AG04450 (cell line): ENCODE results near the gene RFK. TPM values are rescaled to one million over a fixed set of nuclear protein-coding genes. Genes with fewer than 3 reads are reported as not detected.
"Not testable (repeated sequence)": the region's sequence is repeated elsewhere in the genome, so short reads cannot be mapped to it uniquely, and the experiment has no call there.

Experiments
- CTCF ChIA-PET: fragments of 300-600, 350-600 bp; formaldehyde crosslinking; extraction: SDS; loops from one replicate; lab custom pipeline; 2022; ENCODE audit warnings: antibody characterized with exemption, inconsistent platforms; lab: Charles Lee
- POLR2A ChIA-PET: fragments of 350-600 bp; formaldehyde crosslinking; extraction: SDS; loops from one replicate; lab custom pipeline; 2021; ENCODE audit warnings: antibody characterized with exemption, inconsistent platforms; lab: Yijun Ruan, JAX
- DNase-seq: peaks from one replicate; pipeline ENCODE4 v3.0.0-alpha.2; 2011; ENCODE audit warnings: low read depth, low spot score
- H3K27ac ChIP-seq: one replicate; pipeline ENCODE4 v1.5.1; 2012; ENCODE audit warnings: low read depth, low read length, control low read depth
- H3K27me3 ChIP-seq: one replicate; pipeline ENCODE4 v1.6.0; 2012; ENCODE audit warnings: low read length; ENCODE audit not compliant: control insufficient read depth, insufficient read depth
- H3K4me3 ChIP-seq: 2 replicates; pipeline ENCODE4 v1.5.1; 2011; ENCODE audit warnings: mild to moderate bottlenecking, low read depth, low read length, control low read depth
- H3K9me3 ChIP-seq: 2 replicates; pipeline ENCODE4 v1.5.1; 2012; ENCODE audit warnings: low read length; ENCODE audit not compliant: control insufficient read depth, insufficient read depth
- polyA minus RNA-seq: library from RNA; depleted of rRNA, polyadenylated mRNA; stranded (reverse); fragments of >200 nt; gene quantifications from 2 replicates; pipeline ENCODE4 v1.2.3, GENCODE V29; 2011; rRNA and poly(A)+ RNA removed
- polyA plus RNA-seq: library from polyadenylated mRNA; depleted of rRNA; stranded (reverse); fragments of >200 nt; gene quantifications from 2 replicates; pipeline ENCODE4 v1.2.3, GENCODE V29; 2011; rRNA removed
- TF ChIP-seq, protein P1 (sequence below): IDR thresholded peaks from 2 replicates; pipeline ENCODE4 v1.5.1; 2011; ENCODE audit warnings: low read depth, low read length, control low read depth, inconsistent platforms

The RFK gene
- 20.3 and 29.2 TPM in 2 replicates for polyA plus RNA-seq
- 4.9 and 9.7 TPM in 2 replicates for polyA minus RNA-seq

DNA sequence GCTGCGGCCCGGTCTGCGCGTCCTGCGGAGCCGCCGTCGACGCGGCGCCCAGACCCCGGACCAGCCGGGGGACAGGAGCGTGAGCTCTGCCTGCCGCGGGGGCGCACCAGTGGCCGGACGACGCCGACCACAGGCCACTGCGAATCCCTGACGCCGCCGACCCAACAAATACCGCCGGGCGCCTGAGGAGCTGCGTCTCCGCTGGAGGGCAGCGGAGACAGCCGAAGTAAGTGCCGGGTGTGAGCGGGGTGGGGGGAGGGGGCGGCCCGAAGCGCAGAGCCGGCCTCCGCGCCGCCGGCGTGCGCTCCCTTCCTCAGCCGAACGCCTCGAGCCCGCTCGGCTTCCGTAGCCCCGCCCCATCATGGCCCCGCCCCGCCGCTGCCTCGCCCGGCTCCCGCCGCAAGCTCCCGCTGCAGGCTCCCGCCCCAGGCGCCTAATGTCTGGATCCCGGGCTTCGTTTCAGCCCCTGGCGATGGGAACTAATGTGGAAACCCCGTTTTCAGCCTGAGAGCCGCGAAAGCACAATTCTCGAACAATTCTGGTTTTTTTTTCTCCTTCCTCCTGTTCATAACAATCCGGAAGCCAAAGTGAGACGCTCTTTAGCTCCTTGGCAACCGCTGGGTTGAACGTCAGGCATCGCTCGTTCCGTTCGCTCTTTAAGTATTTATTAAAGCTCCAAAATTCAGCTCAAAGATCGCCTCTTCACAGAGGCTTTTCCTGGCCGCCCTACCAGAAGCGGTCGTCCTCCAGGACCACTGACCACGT lies at the start of gene RFK:
TSS of gene RFK (minus strand) at position 232 of the 765 bp plus-strand sequence. CDS start 255 bp downstream, outside the sequence.
- Histone ChIP-seq H3K4me3 (peak within 1 kb of the TSS; percentile 84), H3K27ac (peak within 1 kb of the TSS; percentile 87), H3K27me3 (no peaks in the 10 kb centered on the region), H3K9me3 (no peaks in the 10 kb centered on the region; the same call in 1 of the 2 replicates)
- DNase-seq, result peak; percentile 81
- ChIA-PET CTCF (interaction anchor here (0.6 to 3.9 kb wide), 23 partner anchors 8 to 314 kb away, joined by 3 to 27 read pairs (median 5); no protein-coding TSS in a partner anchor), POLR2A (interaction anchor here (0.6 to 2.3 kb wide), 13 partner anchors 11 to 1509 kb away, joined by 3 to 8 read pairs (median 6); partner anchors contain the start of gene PCSK5)
- TF ChIP-seq, protein P1, sequence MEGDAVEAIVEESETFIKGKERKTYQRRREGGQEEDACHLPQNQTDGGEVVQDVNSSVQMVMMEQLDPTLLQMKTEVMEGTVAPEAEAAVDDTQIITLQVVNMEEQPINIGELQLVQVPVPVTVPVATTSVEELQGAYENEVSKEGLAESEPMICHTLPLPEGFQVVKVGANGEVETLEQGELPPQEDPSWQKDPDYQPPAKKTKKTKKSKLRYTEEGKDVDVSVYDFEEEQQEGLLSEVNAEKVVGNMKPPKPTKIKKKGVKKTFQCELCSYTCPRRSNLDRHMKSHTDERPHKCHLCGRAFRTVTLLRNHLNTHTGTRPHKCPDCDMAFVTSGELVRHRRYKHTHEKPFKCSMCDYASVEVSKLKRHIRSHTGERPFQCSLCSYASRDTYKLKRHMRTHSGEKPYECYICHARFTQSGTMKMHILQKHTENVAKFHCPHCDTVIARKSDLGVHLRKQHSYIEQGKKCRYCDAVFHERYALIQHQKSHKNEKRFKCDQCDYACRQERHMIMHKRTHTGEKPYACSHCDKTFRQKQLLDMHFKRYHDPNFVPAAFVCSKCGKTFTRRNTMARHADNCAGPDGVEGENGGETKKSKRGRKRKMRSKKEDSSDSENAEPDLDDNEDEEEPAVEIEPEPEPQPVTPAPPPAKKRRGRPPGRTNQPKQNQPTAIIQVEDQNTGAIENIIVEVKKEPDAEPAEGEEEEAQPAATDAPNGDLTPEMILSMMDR, result peak; percentile 51

DNA sequence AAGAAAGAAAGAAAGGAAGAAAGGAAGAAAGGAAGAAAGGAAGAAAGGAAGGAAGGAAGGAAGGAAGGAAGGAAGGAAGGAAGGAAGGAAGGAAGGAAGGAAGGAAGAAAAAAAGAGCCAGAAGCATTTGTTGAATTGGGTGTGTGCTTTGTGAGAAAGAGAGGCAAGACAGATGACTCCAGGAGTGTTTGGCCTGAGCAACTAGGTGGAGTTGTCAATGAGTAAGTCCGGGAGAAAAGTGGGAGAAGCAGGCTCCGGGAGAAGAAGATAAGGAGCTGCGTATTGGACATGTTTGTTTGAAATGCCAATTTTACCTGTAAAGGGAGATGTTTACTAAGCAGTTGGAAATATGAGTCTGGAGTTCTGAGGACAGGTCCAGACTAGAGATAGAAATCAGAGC lies 49.7 kb upstream of the RFK start:
- ChIA-PET CTCF (interaction anchor here (1.2 to 6.2 kb wide), 2 partner anchors 214 to 260 kb away, joined by 4 to 120 read pairs; no protein-coding TSS in a partner anchor), POLR2A (no interaction called here)
- Histone ChIP-seq H3K4me3 (no peak overlapping the region), H3K9me3 (peaks cover 5% of the 10 kb centered on the region; the same call in 1 of the 2 replicates), H3K27me3 (no peaks in the 10 kb centered on the region), H3K27ac (no peak overlapping the region)
- TF ChIP-seq, protein P1, result no peak
- DNase-seq, result no peak

DNA sequence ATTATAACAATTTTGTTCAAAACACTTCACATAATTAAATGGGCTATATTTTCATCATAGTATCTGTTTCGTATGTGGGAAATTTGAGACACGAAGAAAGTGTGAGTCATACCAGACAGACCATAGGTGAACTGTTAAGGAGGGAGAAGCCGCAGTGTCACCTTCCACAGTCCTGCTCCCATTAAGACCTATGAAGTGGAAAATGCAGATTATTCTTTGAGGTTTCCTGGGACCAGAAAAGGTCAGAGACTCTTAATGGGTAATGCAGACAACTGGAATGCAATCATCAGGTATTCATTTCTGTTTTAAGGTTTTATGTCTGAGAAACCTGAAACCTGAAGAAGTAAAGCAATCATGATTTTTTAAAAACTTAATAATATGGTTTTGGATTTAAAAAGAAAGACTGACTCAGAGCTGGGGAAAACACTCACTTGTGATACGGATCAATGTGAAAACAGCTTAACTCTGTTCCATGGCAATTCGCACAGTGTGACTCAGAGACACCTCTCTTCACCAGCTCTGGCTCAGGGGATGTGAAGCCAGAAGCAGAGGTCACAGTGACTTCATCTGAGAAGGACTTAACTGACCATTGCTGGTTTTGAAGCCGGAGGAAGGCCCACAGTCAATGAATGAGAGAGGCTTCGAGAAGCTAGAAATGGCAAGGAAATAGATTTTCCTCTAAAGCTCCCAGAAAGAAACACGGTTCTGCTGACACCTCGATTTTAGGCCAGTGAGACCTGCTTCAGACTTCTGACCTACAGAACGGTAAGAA lies 47.5 kb upstream of the RFK start:
- ChIA-PET CTCF (interaction anchor here (0.6 to 1.4 kb wide), 2 partner anchors 22 to 253 kb away, joined by 4 read pairs; no protein-coding TSS in a partner anchor), POLR2A (no interaction called here)
- no peak for DNase-seq
- H3K4me3 ChIP-seq, result no peak overlapping the region
- H3K27ac ChIP-seq, result no peak overlapping the region
- peaks cover 5% of the 10 kb centered on the region; the same call in 1 of the 2 replicates for H3K9me3 ChIP-seq
- H3K27me3 ChIP-seq, result no peaks in the 10 kb centered on the region
- TF ChIP-seq, protein P1, result no peak

DNA sequence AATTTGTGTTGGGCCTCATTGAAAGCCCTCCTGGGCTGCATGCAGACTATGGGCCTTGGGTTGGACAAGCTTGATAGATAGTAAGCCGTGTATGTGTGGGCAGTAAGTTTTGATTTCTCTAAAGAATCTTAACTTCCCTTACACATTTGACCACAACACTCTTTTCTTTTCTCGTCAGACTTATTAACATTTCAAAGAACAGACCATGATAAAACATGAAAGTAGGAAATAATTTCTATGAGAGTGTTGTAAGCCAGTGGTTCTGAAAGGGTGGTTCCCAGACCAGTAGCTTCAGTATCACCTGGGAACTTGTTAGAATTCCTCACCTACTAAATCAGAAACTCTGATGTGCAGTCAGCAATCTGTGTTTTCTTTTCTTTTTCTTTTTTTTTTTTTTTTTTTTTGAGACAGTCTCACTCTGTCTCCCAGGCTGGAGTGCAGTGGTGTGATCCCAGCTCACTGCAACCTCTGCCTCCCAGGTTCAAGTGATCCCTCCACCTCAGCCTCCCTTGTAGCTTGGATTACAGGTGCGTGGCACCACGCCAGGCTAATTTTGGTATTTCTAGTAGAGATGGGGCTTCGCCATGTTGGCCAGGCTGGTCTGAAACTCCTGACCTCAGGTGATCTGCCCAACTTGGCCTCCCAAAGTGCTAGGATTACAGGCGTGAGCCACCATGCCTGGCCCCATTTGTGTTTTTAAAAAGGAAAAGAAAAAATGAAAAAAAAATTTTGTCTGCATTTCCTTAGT lies 44.8 kb upstream of the RFK start:
- no peaks in the 10 kb centered on the region for H3K27me3 ChIP-seq
- H3K27ac ChIP-seq, result no peak overlapping the region
- TF ChIP-seq, protein P1, result no peak
- H3K9me3 ChIP-seq, result peaks cover 5% of the 10 kb centered on the region; the same call in 1 of the 2 replicates
- POLR2A ChIA-PET, result no interaction called here
- DNase-seq, result no peak
- H3K4me3 ChIP-seq, result no peak overlapping the region
- CTCF ChIA-PET, result interaction anchor here (0.5 to 1.4 kb wide), 6 partner anchors 19 to 271 kb away, joined by 3 to 8 read pairs (median 4); no protein-coding TSS in a partner anchor

DNA sequence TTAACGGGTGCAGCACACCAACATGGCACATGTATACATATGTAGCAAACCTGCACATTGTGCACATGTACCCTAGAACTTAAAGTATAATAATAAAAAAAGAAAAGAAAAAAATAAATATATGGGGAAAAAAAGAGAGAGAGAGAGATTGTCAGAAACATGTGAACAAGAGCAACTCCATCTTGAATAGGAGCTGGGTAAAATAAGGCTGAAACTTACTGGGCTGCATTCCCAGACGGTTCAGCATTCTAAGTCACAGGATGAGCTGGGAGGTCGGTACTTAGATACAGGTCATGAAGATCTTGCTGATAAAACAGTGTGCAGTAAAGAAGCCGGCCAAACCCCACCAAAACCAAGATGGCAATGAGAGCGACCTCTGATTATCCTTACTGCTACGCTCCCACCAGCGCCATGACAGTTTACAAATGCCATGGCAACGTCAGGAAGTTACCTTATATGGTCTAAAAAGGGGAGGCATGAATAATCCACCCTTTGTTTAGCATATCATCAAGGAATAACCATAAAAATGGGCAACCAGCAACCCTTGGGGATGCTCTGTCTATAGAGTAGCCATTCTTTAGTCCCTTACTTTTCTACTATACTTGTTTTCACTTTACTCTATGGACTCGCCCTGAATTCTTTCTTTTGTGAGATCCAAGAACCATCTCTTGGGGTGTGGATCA lies 42.9 kb upstream of the RFK start:
- POLR2A ChIA-PET, DNase-seq, H3K27ac ChIP-seq, H3K4me3 ChIP-seq, CTCF ChIA-PET, H3K9me3 ChIP-seq, H3K27me3 ChIP-seq: not testable (repeated sequence)

DNA sequence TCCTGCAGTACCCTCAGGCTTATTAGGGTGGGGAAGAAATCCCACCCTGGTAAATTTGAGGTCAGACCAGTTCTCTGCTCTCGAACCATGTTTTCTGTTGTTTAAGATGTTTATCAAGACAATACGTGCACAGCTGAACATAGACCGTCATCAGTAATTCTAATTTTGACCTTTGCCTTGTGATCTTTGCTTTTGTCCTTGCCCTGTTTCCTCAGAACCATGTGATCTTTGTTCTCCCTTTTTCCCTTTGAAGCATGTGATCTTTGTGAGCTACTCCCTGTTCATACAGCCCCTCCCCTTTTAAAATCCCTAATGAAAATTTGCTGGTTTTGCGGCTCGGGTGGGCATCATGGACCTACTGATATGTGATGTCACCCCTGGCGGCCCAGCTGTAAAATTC lies 40.7 kb upstream of the RFK start:
- POLR2A ChIA-PET, H3K9me3 ChIP-seq, H3K27ac ChIP-seq, H3K4me3 ChIP-seq, H3K27me3 ChIP-seq, DNase-seq: not testable (repeated sequence)
- CTCF ChIA-PET, result interaction anchor here (1.7 kb wide), 1 partner anchor 15 kb away, joined by 8 read pairs; no protein-coding TSS in a partner anchor
